Stimulated activated CD8-positive, alpha-beta memory T cell treated with anti-CD3 and anti-CD28 coated beads, Interleukin-15, amount 100 ng/mL, for 24 hours (primary cell): Measurements from ENCODE around the gene TTC23.
"Not testable (repeated sequence)": the region's sequence is repeated elsewhere in the genome, so short reads cannot be mapped to it uniquely, and the experiment has no call there.

Experiments
- DNase-seq: peaks from one replicate; pipeline ENCODE4 v3.0.0-alpha.2; 2020; ENCODE audit warnings: low read depth

The TTC23 gene

GRCh38 chr15:99250001-99250400, 620 bp upstream of the TTC23 start:
- DNase-seq, result no peak

DNA sequence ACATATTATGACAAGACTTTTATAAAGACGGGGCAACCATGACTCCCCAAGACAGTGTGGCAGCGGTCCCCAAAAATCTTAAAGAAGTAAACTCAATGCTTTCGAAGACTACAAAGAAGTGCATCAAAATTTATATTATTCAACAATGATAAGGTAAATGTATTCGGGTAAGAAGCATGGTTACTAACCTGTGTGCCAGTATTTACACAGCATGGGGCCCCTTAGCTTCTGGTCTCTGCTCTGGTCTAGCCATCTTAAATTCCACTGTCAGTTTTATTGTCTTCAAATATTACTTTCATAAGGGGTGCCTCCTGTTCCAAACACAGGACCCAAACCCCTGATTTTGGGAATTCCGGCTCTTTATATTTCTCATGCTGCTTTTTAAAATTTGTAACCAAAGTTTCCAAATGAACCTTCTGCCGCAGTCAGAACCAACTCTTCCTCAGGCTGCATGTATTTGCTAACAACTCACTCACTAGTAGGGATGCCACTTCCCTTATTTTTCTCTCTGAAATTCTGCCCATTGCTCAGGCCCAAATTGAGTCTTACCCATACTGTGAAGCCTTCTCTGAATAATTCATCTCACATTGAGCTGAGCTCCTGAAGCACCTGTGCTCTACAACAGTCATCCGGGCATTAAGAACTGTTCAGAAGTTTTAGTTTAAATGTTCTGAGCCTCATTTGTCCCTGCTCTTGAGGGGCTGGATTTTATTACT, 1.2 kb downstream of the TTC23 start:
- DNase-seq, result no peak

DNA sequence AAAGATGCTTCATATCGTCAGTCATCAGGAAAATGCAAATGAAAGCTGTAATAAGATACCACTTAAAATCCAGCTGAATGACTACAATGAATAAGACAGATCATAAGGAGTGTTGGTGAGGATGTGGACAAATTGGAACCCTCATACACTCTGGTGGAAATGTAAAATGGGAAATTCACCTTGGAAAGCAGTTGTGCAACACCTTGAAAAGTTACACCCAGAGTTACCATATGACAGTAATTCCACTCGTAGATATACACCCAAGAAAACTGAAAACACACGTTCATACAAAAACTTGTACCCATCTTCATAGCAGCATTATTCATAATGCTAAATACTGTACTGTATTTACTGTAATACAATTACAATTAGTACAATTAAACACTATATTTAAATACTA, 2.3 kb downstream of the TTC23 start:
- DNase-seq, result no peak

DNA sequence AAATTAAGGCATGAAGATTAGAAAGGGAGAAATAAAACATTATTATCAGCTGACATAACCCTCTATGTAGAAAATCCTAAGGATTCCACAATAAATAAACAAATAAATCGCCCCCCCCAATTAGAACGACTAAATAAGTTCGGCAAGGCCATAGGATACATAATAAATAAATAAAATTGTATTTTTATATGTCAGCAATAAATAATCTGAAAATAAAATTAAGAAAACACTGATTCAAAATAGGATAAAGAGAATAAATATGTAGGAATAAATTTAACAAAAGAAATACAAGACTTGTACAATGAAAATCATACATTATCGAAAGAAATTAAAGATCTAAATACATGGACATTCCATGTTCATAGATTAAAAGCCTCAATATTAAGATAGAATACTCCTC, 5.1 kb downstream of the TTC23 start:
- DNase-seq, result no peak

DNA sequence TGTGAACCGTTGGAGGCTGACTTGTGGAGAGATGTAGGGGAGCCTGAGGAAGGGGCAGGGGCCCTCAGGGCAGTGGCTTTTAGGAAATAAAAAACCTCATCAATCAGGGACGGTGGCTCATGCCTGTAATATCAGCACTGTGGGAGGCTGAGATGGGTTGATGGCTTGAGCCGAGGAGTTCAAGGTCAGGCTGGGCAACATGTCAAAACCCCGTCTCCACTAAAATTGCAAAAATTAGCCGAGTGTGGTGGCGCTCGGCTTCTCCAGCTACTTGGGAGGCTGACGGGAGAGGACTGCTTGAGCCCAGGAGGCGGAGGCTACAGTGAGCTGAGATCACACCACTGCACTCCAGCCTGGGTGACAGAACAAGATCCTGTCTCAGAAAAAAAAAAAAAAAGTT, 7.6 kb downstream of the TTC23 start:
- DNase-seq, result no peak

GRCh38 chr15:99239545-99240198, 9.7 kb downstream of the TTC23 start:
- no peak for DNase-seq

DNA sequence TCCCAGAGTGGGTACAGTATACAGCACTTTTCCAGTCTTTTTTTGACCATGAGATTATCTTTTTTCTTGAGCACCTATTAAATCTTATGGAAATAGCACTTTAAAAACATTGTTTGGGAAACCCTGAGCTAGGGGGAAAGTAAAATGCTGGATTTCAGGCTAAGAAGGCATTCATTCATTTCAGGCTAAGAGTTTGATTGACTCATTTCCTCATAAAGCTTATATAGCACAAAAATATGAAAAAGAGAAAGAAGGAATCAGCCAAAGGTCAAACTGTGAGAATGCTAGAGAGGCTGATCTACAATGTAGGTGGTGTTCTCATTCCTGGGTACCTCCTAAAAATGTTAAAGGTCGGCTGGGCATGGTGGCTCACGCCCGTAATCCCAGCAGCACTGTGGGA, 10.5 kb downstream of the TTC23 start:
- no peak for DNase-seq

GRCh38 chr15:99234160-99234559, 15.2 kb downstream of the TTC23 start:
- not testable (repeated sequence) for DNase-seq

DNA sequence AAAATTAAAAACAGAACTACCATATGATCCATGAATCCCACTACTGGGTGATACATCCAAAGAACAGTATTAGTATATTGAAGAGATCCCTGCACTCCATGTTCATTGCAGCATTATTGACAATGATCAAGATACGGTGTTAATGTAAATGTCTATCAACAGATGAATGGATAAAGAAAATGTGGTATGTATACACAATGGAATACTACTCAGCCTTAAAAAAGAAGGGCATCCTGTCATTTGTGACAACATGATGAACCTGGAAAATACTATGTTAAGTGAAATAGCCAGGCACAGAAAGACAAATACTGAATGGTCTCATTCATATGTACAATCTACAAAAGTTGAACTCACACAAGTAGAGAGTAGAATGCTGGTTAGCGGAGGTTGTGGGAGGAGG, 16.6 kb downstream of the TTC23 start:
- no peak for DNase-seq

DNA sequence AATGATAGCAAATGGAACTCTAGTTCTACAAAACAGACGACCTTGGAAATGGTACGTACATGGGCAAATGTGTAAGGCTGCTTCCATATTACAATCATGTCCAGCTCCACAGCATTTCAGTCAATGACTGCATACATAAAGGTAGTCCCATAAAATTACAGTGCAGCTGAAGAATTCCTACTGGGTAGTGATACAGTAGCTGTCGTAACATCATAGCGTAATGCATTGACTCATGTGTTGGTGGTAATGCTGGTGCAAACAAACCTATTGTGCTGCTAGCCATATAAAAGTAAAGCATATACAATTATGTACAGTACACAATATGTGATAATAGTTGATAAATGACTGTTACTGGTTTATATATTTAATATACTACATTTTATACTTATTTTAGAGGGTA, 18.5 kb downstream of the TTC23 start:
- no peak for DNase-seq

- DNase-seq, result no peak
Observed at GRCh38 chr15:99228120-99228770, 21.1 kb downstream of the TTC23 start.

DNA sequence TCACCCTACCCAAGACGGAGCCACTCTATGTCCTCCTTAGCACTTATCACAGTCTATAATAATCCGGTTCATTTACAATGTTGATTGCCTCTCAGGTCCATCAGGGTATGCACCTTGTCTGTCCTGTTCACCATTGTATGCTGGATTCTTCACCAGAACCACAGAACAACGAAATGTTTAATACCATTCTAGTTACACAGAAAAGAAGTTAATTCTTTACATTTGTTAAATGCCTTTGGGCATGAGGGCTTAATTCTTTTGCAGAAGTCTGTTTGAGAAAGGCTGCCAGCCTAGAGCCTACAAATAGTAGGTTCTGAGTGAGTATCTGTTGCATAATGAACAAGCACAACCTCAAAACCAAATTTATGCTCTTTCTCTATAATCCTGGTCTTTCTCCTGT, 22.6 kb downstream of the TTC23 start:
- DNase-seq, result no peak

DNA sequence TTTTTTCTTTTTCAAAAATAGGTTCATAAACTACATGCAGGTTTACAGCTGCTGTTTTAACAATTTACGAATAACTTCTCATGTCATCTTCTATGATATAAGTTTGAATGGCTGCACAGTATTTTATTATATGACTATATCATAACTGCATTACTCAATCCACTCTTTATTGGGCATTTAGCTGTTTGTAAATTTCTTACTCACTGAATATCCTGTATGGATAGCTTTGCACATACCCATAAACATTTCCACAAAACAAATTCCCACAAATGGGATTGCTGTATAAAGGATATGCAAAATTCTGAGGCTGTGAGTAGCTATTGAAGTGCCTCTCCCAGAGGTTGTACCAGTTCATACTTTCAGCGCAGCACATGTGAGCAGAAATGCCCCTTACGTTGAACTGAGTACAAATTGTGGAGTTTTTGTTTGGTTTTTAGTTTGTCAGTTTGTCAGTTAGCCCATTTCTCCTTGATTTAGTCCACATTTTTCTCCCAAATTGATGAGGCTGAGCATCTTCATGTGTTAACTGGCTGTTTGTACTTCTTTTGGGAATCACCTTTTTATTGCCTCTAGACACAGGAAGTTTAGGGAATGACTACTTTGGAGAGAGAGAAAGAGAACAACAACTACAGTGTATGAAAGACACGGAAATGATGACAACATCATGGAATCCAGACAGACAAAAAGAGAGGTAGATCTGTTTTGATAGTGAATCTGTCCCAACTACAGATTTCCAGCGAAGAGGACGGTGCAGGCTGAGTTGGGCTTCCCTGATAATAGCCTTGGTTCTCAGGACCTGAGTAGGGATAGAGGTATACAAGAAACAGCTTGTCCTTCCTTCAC, 24.8 kb downstream of the TTC23 start:
- no peak for DNase-seq

- peak; percentile 8 for DNase-seq
Observed at GRCh38 chr15:99213187-99213811, 36.1 kb downstream of the TTC23 start.

GRCh38 chr15:99212406-99212805, 37.0 kb downstream of the TTC23 start:
- DNase-seq, result no peak

GRCh38 chr15:99211926-99212325, 37.5 kb downstream of the TTC23 start:
- DNase-seq, result no peak

DNA sequence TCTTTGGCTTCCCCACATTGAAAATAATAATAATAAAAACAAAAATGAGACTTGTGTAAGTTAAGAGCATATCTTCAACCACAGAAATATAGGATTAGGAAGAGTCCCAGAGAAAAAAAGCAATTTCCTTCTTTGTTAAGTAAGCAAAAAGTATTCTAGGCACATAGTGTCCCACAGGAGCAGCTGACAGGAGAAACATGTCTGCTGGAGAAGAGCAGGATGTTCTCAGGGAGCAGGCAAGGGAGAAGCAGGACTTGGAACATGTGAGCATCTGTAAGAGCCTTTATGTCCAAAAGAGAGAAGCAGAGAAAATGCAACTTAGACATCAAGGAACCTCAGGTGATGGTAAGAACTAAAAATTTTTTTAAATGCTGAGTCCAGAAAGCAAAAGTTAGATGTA, 39.0 kb downstream of the TTC23 start:
- no peak for DNase-seq

DNA sequence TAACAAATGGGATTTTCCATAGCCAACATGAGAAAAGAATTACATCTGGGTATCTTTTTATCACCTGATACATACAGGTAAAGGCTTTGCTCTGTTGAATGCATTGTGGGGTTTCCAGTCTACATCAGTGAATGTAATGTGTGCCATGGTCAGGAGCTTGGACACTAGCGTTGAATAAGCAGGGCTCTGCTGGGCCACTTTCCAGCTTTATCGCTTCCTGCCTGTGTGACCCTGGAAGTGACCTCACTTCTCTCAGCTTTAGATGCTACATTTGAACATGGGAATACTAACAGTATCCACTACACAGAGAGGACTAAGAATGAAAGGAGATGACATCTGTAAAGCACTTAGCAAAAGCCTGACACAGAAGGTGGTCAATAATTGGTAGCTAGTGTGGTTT, 40.1 kb downstream of the TTC23 start:
- DNase-seq, result no peak

DNA sequence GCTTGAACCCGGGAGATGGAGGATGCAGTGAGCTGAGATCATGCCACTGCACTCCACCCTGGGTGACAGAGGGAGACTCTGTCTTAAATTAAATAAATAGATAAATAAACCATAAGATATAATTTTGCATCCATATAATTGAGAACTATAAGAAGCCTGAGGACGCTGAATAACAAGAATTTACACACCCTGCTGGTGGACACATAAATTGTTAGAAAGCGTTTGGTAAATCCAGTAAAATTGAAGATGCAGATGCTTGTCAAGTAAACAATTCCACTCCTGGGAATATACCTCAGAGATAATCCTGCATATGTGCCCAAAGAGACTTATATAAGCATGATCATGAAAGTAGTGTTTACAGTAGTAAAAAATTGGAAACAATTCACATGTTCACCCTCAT, 41.7 kb downstream of the TTC23 start:
- DNase-seq, result no peak

- no peak for DNase-seq
Observed at GRCh38 chr15:99202176-99202552, 47.2 kb downstream of the TTC23 start.

- DNase-seq, result no peak
Observed at GRCh38 chr15:99201408-99202175, 47.8 kb downstream of the TTC23 start.
